NCI-H2029 (cell line): Measurements from ENCODE around the gene ACOXL.

Experiments used
- DNase-seq: peaks from one replicate; lab custom pipeline; 2025; lab: John Stamatoyannopoulos, UW

Gene ACOXL

GRCh38 chr2:111166115-111166514 lies 433.7 kb downstream of the ACOXL start:
- no peak for DNase-seq

- DNase-seq = no peak
Measured at GRCh38 chr2:111167076-111167862, 434.9 kb downstream of the ACOXL start.

GRCh38 chr2:111167863-111168162 lies 435.4 kb downstream of the ACOXL start:
- DNase-seq = no peak
